SIG-M5 (cell line): Measurements from ENCODE around the gene RAB7B.

Experiments
- DNase-seq: peaks from one replicate; lab custom pipeline; 2025; lab: John Stamatoyannopoulos, UW

Gene RAB7B

GRCh38 chr1:206022766-206023165 is 19.6 kb upstream of the RAB7B start:
- DNase-seq = no peak

- no peak for DNase-seq
These were observed 18.6 kb upstream of the RAB7B start for GRCh38 chr1:206021626-206022365.

- no peak for DNase-seq
These were observed 17.9 kb upstream of the RAB7B start for GRCh38 chr1:206021008-206021625.

GRCh38 chr1:206020393-206021007 is 17.3 kb upstream of the RAB7B start:
- no peak for DNase-seq

- DNase-seq = no peak
These were observed 11.9 kb upstream of the RAB7B start for GRCh38 chr1:206015071-206015470.

- DNase-seq = no peak
These were observed 11.4 kb upstream of the RAB7B start for GRCh38 chr1:206014601-206015000.

GRCh38 chr1:206013026-206013795 is 10.0 kb upstream of the RAB7B start:
- DNase-seq = no peak

GRCh38 chr1:206012086-206012859 is 9.1 kb upstream of the RAB7B start:
- DNase-seq = peak; percentile 99

- no peak for DNase-seq
These were observed 7.9 kb upstream of the RAB7B start for GRCh38 chr1:206011057-206011456.

GRCh38 chr1:206010060-206010459 is 6.9 kb upstream of the RAB7B start:
- DNase-seq = no peak

GRCh38 chr1:206006946-206007345 is 3.8 kb upstream of the RAB7B start:
- DNase-seq = no peak

GRCh38 chr1:206005778-206006180 is 2.6 kb upstream of the RAB7B start:
- DNase-seq = no peak

GRCh38 chr1:206005234-206005633 is 2.0 kb upstream of the RAB7B start:
- no peak for DNase-seq

GRCh38 chr1:206004826-206005225 is 1.6 kb upstream of the RAB7B start:
- DNase-seq = no peak

- no peak for DNase-seq
These were observed 932 bp upstream of the RAB7B start for GRCh38 chr1:206003854-206004800.

- no peak for DNase-seq
These were observed 1.0 kb downstream of the RAB7B start for GRCh38 chr1:206002160-206002559.

- DNase-seq = peak; percentile 87
These were observed 1.7 kb downstream of the RAB7B start for GRCh38 chr1:206001476-206001888.

GRCh38 chr1:206000641-206001339 is 2.4 kb downstream of the RAB7B start:
- no peak for DNase-seq

- no peak for DNase-seq
These were observed 4.5 kb downstream of the RAB7B start for GRCh38 chr1:205998457-205999241.
